HEK293T (cell line): Measurements from ENCODE around the gene DNAH9.

ENCODE experiments used
- FOXA1 ChIP-seq: fragments of 450-650 bp; IDR thresholded peaks from 2 replicates; pipeline ENCODE4 v1.6.1; 2016; ENCODE audit warnings: mild to moderate bottlenecking
- NFRKB ChIP-seq: fragments of 450-650 bp; IDR thresholded peaks from 2 replicates; pipeline ENCODE4 v1.6.1; 2016; ENCODE audit warnings: mild to moderate bottlenecking, moderate library complexity
- SP1 ChIP-seq: fragments of 450-650 bp; IDR thresholded peaks from 2 replicates; pipeline ENCODE4 v1.6.1; 2017
- ZNF384 ChIP-seq: fragments of 450-650 bp; IDR thresholded peaks from 2 replicates; pipeline ENCODE4 v1.6.1; 2016

GRCh38 chr17:12007466-12007865 lies 409.2 kb downstream of the DNAH9 start:
- TF ChIP-seq NFRKB = no peak
- no peak for TF ChIP-seq FOXA1
- TF ChIP-seq SP1 = no peak
- no peak for TF ChIP-seq ZNF384
